Chondrocyte (in vitro differentiated cells): Measurements from ENCODE around the gene CCDC200. TPM values are rescaled to one million over a fixed set of nuclear protein-coding genes. Genes with fewer than 3 reads are reported as not detected.
"Not testable (repeated sequence)": the region's sequence is repeated elsewhere in the genome, so short reads cannot be mapped to it uniquely, and the experiment has no call there.

Experiments used
- DNase-seq: peaks from one replicate; pipeline ENCODE4 v3.0.0; 2021; ENCODE audit warnings: mixed read lengths, low spot score
- H3K27ac Mint-ChIP-seq: one replicate; pipeline ENCODE4 v1.8.0; 2021; ENCODE audit warnings: mild to moderate bottlenecking, moderate library complexity, mixed read lengths; ENCODE audit not compliant: unreplicated experiment
- H3K27me3 Mint-ChIP-seq: 2 replicates; pipeline ENCODE4 v1.8.0; 2021; ENCODE audit warnings: low read depth, mixed read lengths
- H3K36me3 Mint-ChIP-seq: 2 replicates; pipeline ENCODE4 v1.8.0; 2021; ENCODE audit warnings: low read depth, mixed read lengths
- H3K4me1 Mint-ChIP-seq: 2 replicates; pipeline ENCODE4 v1.8.0; 2021; ENCODE audit warnings: low read depth, mild to moderate bottlenecking, mixed read lengths
- H3K4me3 Mint-ChIP-seq: one replicate; pipeline ENCODE4 v1.8.0; 2021; ENCODE audit warnings: mild to moderate bottlenecking, moderate library complexity, mixed read lengths; ENCODE audit not compliant: unreplicated experiment
- H3K9me3 Mint-ChIP-seq: 2 replicates; pipeline ENCODE4 v1.8.0; 2021; ENCODE audit warnings: low read depth, mixed read lengths
- CTCF ChIP-seq: fragments of 200-600 bp; sonication (generic); IDR thresholded peaks from 2 replicates; pipeline ENCODE4 v1.5.0; 2021; ENCODE audit warnings: antibody characterized with exemption, mild to moderate bottlenecking, moderate library complexity
- total RNA-seq: library from RNA; stranded (reverse); gene quantifications from 3 replicates; pipeline ENCODE4 v1.2.1, GENCODE V29; 2021

CCDC200 gene
- total RNA-seq, 1 donor from 2014 or later: not detected

GRCh38 chr17:43212641-43213490 lies 15.6 kb downstream of the CCDC200 start:
- H3K27ac Mint-ChIP-seq: peak overlapping the region; percentile 97
- no peak for DNase-seq

DNA sequence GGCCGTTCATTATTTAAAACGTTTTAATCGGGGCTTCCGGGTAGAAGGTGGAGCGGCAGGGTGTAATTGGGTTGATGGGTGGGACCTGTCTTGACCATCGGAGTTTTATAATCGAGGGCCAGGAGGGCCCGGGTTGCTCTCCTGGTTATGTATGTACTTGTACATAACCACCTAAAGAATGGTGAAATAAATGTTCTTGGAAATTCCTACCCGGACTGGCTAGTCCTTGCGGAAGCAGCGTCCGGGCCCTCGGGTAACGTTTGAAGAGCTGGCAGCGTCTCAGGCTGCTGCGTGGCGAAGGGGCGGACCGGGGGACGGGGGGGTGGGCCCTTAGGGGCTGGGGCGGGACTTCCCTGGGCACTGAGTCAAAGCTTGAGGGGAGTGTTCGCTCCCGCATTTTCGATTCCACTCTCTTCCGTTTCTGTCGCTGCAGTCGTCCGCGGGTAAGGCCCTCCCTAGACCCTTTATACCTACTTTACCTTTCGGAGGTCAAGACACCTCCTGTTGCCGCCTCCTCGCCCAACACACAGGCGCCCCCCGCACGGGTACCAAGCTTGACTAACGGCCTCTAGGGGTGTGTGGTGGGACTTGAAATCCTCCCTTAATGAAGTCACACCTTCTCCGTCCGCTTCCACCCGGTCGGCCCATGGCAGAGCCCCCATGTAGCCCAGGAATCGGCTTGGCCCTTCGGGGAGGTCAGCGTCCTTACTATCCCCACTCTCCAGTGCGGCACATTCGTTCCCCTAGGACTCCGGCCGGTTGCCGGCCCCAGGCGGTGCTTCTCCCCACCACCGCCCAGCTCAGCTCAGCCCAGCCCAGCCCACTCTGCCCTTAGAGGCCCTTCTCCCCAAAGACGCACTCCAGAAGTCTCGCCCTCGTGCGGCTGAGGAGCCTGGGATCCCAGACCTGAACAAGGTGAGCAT lies 16.7 kb downstream of the CCDC200 start, which contains the start of gene TMEM106A:
TMEM106A (plus strand) TSS at position 396 of the 923 bp plus-strand sequence. CDS start 1,167 bp downstream, outside the sequence.
- peak; percentile 88 for DNase-seq
- Mint-ChIP-seq H3K27me3 (no peaks in the 10 kb centered on the region), H3K9me3 (no peaks in the 10 kb centered on the region), H3K4me1 (peaks cover 33% of the 10 kb centered on the region), H3K4me3 (peak within 1 kb of the TSS; percentile 98), H3K36me3 (peaks cover 21% of the 10 kb centered on the region), H3K27ac (peak within 1 kb of the TSS; percentile 97)
- peak; percentile 75 for TF ChIP-seq CTCF

More at GRCh38 chr17:43212641-43213490, 15.6 kb downstream of the CCDC200 start:
- no peak for TF ChIP-seq CTCF
- Mint-ChIP-seq H3K4me1 (peaks cover 33% of the 10 kb centered on the region), H3K36me3 (peaks cover 20% of the 10 kb centered on the region), H3K9me3 (no peaks in the 10 kb centered on the region), H3K27me3 (no peaks in the 10 kb centered on the region), H3K4me3 (peak overlapping the region; percentile 98)

DNA sequence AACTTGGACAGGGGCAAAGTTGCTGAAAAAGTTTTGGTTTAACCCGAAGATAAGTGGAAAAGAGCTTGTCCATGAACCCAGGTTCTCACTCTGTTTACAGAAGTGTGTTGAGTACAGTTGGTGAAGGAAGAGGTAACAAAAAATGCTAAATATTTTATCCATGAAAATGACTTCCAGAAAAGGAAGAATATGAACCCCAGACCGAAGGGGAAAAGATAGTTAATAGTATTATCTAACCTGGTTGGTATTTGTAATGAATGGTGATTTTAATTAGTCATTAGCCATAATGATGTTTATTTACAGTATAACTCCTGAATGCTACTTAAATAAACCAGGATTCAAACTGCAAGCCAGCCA lies 17.3 kb downstream of the CCDC200 start:
- peaks cover 33% of the 10 kb centered on the region for H3K4me1 Mint-ChIP-seq
- peak overlapping the region; percentile 98 for H3K4me3 Mint-ChIP-seq
- peaks cover 18% of the 10 kb centered on the region for H3K36me3 Mint-ChIP-seq
- H3K9me3 Mint-ChIP-seq: no peaks in the 10 kb centered on the region
- peak overlapping the region; percentile 97 for H3K27ac Mint-ChIP-seq
- DNase-seq: no peak
- TF ChIP-seq CTCF: no peak
- no peaks in the 10 kb centered on the region for H3K27me3 Mint-ChIP-seq

DNA sequence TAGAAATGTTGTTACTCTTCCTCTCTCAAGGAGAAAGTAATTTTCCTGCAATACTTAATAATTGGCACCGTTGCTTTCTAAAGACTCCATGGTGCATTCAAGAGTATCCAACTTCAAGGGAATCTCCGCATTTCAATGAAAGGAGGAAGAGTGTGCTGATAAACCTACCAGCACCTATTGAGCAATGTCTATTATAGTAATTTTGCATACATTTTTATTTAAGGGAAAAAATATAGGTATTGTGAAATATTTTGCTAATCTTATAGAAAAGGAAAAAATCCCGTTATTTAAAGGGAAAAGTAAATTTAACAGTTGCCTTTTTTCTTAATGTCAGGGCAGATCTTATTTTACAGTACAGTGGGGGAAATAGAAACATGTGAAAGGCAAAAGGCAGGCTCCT lies 17.8 kb downstream of the CCDC200 start:
- Mint-ChIP-seq H3K27me3 (no peaks in the 10 kb centered on the region), H3K4me3 (peak overlapping the region; percentile 98), H3K4me1 (peaks cover 33% of the 10 kb centered on the region), H3K36me3 (peaks cover 14% of the 10 kb centered on the region), H3K27ac (peak overlapping the region; percentile 97), H3K9me3 (no peaks in the 10 kb centered on the region)
- no peak for DNase-seq
- no peak for TF ChIP-seq CTCF

GRCh38 chr17:43203013-43203412 lies 25.4 kb downstream of the CCDC200 start:
- peaks cover 35% of the 10 kb centered on the region for H3K36me3 Mint-ChIP-seq
- not testable (repeated sequence) for DNase-seq, H3K27me3 Mint-ChIP-seq, H3K27ac Mint-ChIP-seq, H3K4me3 Mint-ChIP-seq, H3K4me1 Mint-ChIP-seq, H3K9me3 Mint-ChIP-seq
